OCI-LY7 (cell line): ENCODE data around the gene ODF2. TPM values are rescaled to one million over a fixed set of nuclear protein-coding genes. Genes with fewer than 3 reads are reported as not detected.

ENCODE experiments used
- BruUV-seq: library from RNA; stranded (reverse); fragments of 400-500 nt; replicated peaks from 2 replicates; lab custom pipeline; 2021; lab: Mats Ljungman, UMichigan
- CTCF ChIA-PET: fragments of 300-600 bp; sonication (Branson Sonifier 250); formaldehyde crosslinking; loops from one replicate; lab custom pipeline; 2022; ENCODE audit warnings: antibody characterized with exemption; ENCODE audit not compliant: unreplicated experiment; lab: Charles Lee
- POLR2A ChIA-PET: fragments of 300-600 bp; sonication (Branson Sonifier 250); formaldehyde crosslinking; loops from one replicate; lab custom pipeline; 2022; ENCODE audit warnings: antibody characterized with exemption; lab: Charles Lee
- DNase-seq: peaks from one replicate; pipeline ENCODE4 v3.0.0-alpha.2; 2015; ENCODE audit warnings: low spot score
- H2AFZ ChIP-seq: fragments of 200-600 bp; sonication (generic), shearing (Covaris generic); 2 replicates; pipeline ENCODE4 v1.6.1; 2014; ENCODE audit warnings: mild to moderate bottlenecking, antibody characterized with exemption, low read length, moderate library complexity
- H3K27ac ChIP-seq: fragments of 200-600 bp; sonication (generic); 2 replicates; pipeline ENCODE4 v1.5.1; 2014; ENCODE audit warnings: mixed run types, low read depth, mild to moderate bottlenecking, moderate library complexity, low read length, inconsistent platforms; ENCODE audit not compliant: poor library complexity, severe bottlenecking
- H3K36me3 ChIP-seq: fragments of 200-600 bp; sonication (generic); 2 replicates; pipeline ENCODE4 v1.6.1; 2014; ENCODE audit warnings: mild to moderate bottlenecking, antibody characterized with exemption, low read length, moderate library complexity, mixed read lengths; ENCODE audit not compliant: insufficient read depth
- H3K4me1 ChIP-seq: fragments of 200-600 bp; sonication (generic); 2 replicates; pipeline ENCODE4 v1.5.1; 2014; ENCODE audit warnings: mild to moderate bottlenecking, low read length; ENCODE audit not compliant: insufficient read depth, poor library complexity, severe bottlenecking
- H3K4me2 ChIP-seq: fragments of 200-600 bp; sonication (generic); 2 replicates; pipeline ENCODE4 v1.6.1; 2014; ENCODE audit warnings: mild to moderate bottlenecking, low read length
- H3K4me3 ChIP-seq: fragments of 200-600 bp; sonication (generic); 2 replicates; pipeline ENCODE4 v1.5.1; 2014; ENCODE audit warnings: mild to moderate bottlenecking, low read depth, low read length; ENCODE audit not compliant: poor library complexity, severe bottlenecking
- H3K79me2 ChIP-seq: fragments of 200-600 bp; sonication (generic); 2 replicates; pipeline ENCODE4 v1.6.1; 2016; ENCODE audit warnings: low read depth, mild to moderate bottlenecking, low read length, moderate library complexity, mixed read lengths; ENCODE audit not compliant: insufficient read depth
- H3K9me2 ChIP-seq: fragments of 200-600 bp; sonication (generic); 2 replicates; pipeline ENCODE4 v1.6.1; 2016; ENCODE audit warnings: mild to moderate bottlenecking, low read length, mixed read lengths; ENCODE audit not compliant: insufficient read depth
- H3K9me3 ChIP-seq: fragments of 200-600 bp; sonication (generic); 2 replicates; pipeline ENCODE4 v1.6.1; 2014; ENCODE audit warnings: mild to moderate bottlenecking, mixed run types, low read length, mixed read lengths
- H4K20me1 ChIP-seq: fragments of 200-600 bp; sonication (generic); 2 replicates; pipeline ENCODE4 v1.6.1; 2014; ENCODE audit warnings: mild to moderate bottlenecking, antibody characterized with exemption, low read length, moderate library complexity, mixed read lengths; ENCODE audit not compliant: insufficient read depth
- CTCF ChIP-seq: fragments of 200-600 bp; sonication (generic); conservative IDR thresholded peaks from 2 replicates; pipeline ENCODE4 v1.5.1; 2014; ENCODE audit warnings: mild to moderate bottlenecking, antibody characterized with exemption, low read length, moderate library complexity, mixed read lengths
- EZH2phosphoT487 ChIP-seq: fragments of 200-600 bp; sonication (generic); IDR thresholded peaks from 2 replicates; pipeline ENCODE4 v1.6.1; 2018; ENCODE audit warnings: low read depth, borderline replicate concordance, mild to moderate bottlenecking, mixed run types, antibody characterized with exemption, low read length, moderate library complexity, mixed read lengths
- intact Hi-C: fragments of 100-400 bp; cut with micrococcal nuclease; formaldehyde crosslinking; loops from one replicate; pipeline ENCODE4 v1.10.0; 2022; ENCODE audit not compliant: unreplicated experiment
- total RNA-seq, 2 experiments: library from RNA; depleted of rRNA in 1 of 2; stranded (reverse); fragments of >200 nt in 1 of 2; shearing (Covaris generic) in 1 of 2; gene quantifications; 2 replicates each; pipeline ENCODE4 v1.2.3, GENCODE V29; 2014 to 2022

Gene ODF2
- total RNA-seq, 2 experiments from 2014 or later = 84.4 to 93.1 TPM

GRCh38 chr9:128485414-128485855, 29.6 kb downstream of the ODF2 start:
- Histone ChIP-seq H3K36me3 (peaks cover 92% of the 10 kb centered on the region), H3K4me3 (no peak overlapping the region), H3K9me2 (no peaks in the 10 kb centered on the region), H3K79me2 (no peaks in the 10 kb centered on the region), H4K20me1 (no peaks in the 10 kb centered on the region), H3K4me1 (no peaks in the 10 kb centered on the region), H2AFZ (no peak overlapping the region), H3K27ac (no peak overlapping the region), H3K4me2 (no peak overlapping the region), H3K9me3 (no peaks in the 10 kb centered on the region)
- no TSS peak for BruUV-seq
- intact Hi-C loops = no loop called here
- TF ChIP-seq CTCF (no peak), EZH2phosphoT487 (no peak)
- POLR2A ChIA-PET = interaction anchor here (0.5 kb wide), 1 partner anchor 15 kb away, joined by 3 read pairs; no protein-coding TSS in a partner anchor
- DNase-seq = no peak
- CTCF ChIA-PET = interaction anchor here (0.5 kb wide), 1 partner anchor 12 kb away, joined by 3 read pairs; no protein-coding TSS in a partner anchor

- TF ChIP-seq EZH2phosphoT487 (no peak), CTCF (no peak)
- no peaks in the 10 kb centered on the region for H3K9me2 ChIP-seq
- H3K27ac ChIP-seq = no peak overlapping the region
- no peak overlapping the region for H3K4me3 ChIP-seq
- no peaks in the 10 kb centered on the region for H3K4me1 ChIP-seq
- no TSS peak for BruUV-seq
- CTCF ChIA-PET = interaction anchor here (0.5 kb wide), 1 partner anchor 11 kb away, joined by 3 read pairs; no protein-coding TSS in a partner anchor
- H3K4me2 ChIP-seq = no peak overlapping the region
- no peak for DNase-seq
- H2AFZ ChIP-seq = no peak overlapping the region
- H3K9me3 ChIP-seq = no peaks in the 10 kb centered on the region
- POLR2A ChIA-PET = interaction anchor here (0.5 kb wide), 1 partner anchor 14 kb away, joined by 3 read pairs; no protein-coding TSS in a partner anchor
- H3K79me2 ChIP-seq = no peaks in the 10 kb centered on the region
- H4K20me1 ChIP-seq = no peaks in the 10 kb centered on the region
- intact Hi-C loops = no loop called here
- H3K36me3 ChIP-seq = peaks cover 89% of the 10 kb centered on the region
These were observed 30.4 kb downstream of the ODF2 start for GRCh38 chr9:128486201-128486600.

GRCh38 chr9:128493424-128493823, 37.6 kb downstream of the ODF2 start:
- Histone ChIP-seq H2AFZ (no peak overlapping the region), H3K4me2 (no peak overlapping the region), H4K20me1 (no peaks in the 10 kb centered on the region), H3K27ac (no peak overlapping the region), H3K79me2 (no peaks in the 10 kb centered on the region), H3K9me3 (no peaks in the 10 kb centered on the region), H3K4me3 (no peak overlapping the region), H3K4me1 (no peaks in the 10 kb centered on the region), H3K36me3 (peaks cover 86% of the 10 kb centered on the region), H3K9me2 (no peaks in the 10 kb centered on the region)
- no TSS peak for BruUV-seq
- ChIA-PET POLR2A (no interaction called here), CTCF (no interaction called here)
- DNase-seq = no peak
- intact Hi-C loops = no loop called here
- TF ChIP-seq EZH2phosphoT487 (no peak), CTCF (no peak)
